Kidney epithelial cell (primary cell): ENCODE results near the gene RUSF1. TPM values are rescaled to one million over a fixed set of nuclear protein-coding genes. Genes with fewer than 3 reads are reported as not detected.

Source experiments
- DNase-seq: peaks from one replicate; pipeline ENCODE4 v3.0.0-alpha.2; 2010; ENCODE audit warnings: low read depth
- H3K27me3 ChIP-seq: 2 replicates; pipeline ENCODE4 v1.6.0; 2011; ENCODE audit warnings: low read length; ENCODE audit not compliant: control insufficient read depth, insufficient read depth
- H3K36me3 ChIP-seq: 2 replicates; pipeline ENCODE4 v1.5.1; 2011; ENCODE audit warnings: low read length; ENCODE audit not compliant: control insufficient read depth, insufficient read depth
- H3K4me3 ChIP-seq: 2 replicates; pipeline ENCODE4 v1.5.1; 2011; ENCODE audit warnings: low read depth, mild to moderate bottlenecking, control low read depth, low read length
- total RNA-seq: library from RNA; depleted of rRNA; stranded (reverse); fragments of >200 nt; gene quantifications from 2 replicates; pipeline ENCODE4 v1.2.3, GENCODE V29; 2015
- TF ChIP-seq, protein P1 (sequence below): IDR thresholded peaks from 2 replicates; pipeline ENCODE4 v1.5.1; 2011; ENCODE audit warnings: mild to moderate bottlenecking, moderate library complexity, low read length, control low read depth, inconsistent platforms; ENCODE audit not compliant: insufficient read depth, poor library complexity, severe bottlenecking

RUSF1 gene
- total RNA-seq, 1 donor from 2014 or later: 54.0 TPM

- TF ChIP-seq, protein P1, sequence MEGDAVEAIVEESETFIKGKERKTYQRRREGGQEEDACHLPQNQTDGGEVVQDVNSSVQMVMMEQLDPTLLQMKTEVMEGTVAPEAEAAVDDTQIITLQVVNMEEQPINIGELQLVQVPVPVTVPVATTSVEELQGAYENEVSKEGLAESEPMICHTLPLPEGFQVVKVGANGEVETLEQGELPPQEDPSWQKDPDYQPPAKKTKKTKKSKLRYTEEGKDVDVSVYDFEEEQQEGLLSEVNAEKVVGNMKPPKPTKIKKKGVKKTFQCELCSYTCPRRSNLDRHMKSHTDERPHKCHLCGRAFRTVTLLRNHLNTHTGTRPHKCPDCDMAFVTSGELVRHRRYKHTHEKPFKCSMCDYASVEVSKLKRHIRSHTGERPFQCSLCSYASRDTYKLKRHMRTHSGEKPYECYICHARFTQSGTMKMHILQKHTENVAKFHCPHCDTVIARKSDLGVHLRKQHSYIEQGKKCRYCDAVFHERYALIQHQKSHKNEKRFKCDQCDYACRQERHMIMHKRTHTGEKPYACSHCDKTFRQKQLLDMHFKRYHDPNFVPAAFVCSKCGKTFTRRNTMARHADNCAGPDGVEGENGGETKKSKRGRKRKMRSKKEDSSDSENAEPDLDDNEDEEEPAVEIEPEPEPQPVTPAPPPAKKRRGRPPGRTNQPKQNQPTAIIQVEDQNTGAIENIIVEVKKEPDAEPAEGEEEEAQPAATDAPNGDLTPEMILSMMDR: no peak
- no peaks in the 10 kb centered on the region for H3K36me3 ChIP-seq
- peaks cover 30% of the 10 kb centered on the region for H3K27me3 ChIP-seq
- DNase-seq: no peak
- no peak within 1 kb of the TSS for H3K4me3 ChIP-seq
Measured at GRCh38 chr16:31483081-31483480, 25.1 kb downstream of the RUSF1 start, which contains the start of gene SLC5A2. Gene SLC5A2, plus strand, starts transcription at chr16:31483123. Its CDS starts 14 bp downstream, at chr16:31483137.

DNA sequence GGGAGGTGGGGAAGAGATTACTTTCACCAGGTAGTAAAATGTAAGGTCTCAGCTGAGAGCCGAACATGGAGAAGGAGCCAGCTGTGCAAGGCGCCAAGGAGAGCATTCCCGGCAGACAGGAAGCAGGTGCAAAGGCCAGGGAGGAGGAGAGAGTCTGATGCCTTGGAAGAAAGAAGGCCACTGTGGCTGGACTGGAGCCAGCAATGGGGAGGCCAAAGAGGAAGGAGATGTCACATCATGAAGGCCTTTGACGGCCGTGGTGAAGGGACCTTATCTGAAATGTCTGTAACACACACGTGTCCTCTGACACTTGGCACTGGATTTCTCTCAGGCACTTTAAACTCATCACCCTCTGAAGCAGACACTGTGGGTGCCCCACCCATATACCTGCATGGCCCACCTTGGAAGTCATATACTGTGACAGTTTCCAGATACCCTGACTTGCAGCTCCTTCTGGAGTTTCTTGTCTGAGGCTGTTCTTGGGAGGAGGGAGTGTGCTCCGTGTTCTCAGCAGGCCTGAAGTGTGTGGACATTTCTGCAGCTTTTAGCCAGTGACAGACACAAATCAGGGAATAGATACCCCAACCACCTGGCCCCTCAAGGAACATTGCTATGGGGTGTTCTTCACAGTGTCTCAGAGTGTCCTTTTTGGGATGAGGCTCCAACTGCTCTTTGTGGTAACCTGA lies 27.2 kb downstream of the RUSF1 start:
- H3K27me3 ChIP-seq: peaks cover 12% of the 10 kb centered on the region
- DNase-seq: no peak
- H3K36me3 ChIP-seq: no peaks in the 10 kb centered on the region
- TF ChIP-seq, protein P1: no peak
- H3K4me3 ChIP-seq: no peak overlapping the region

DNA sequence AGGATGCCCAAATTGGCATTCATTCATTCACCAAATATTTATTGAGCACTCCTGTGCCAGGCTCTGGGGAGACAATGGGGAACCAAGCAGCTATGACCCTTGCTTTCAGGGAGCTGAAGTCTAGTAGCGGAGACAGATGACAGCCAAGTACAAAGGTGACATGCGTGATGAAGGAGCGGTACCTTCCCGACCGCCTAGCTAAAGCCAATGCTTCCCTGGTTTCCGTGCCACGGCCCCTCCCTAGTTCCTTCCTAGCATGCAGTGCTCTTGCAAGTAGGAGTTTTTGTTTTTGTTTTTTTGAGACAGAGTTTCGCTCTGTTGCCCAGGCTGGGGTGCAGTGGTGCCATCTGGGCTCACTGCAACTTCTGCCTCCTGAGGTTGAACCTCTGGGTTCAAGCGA lies 28.4 kb downstream of the RUSF1 start:
- Histone ChIP-seq H3K36me3 (no peaks in the 10 kb centered on the region), H3K27me3 (peaks cover 8% of the 10 kb centered on the region), H3K4me3 (no peak overlapping the region)
- no peak for DNase-seq
- TF ChIP-seq, protein P1: no peak

GRCh38 chr16:31478956-31479355 lies 29.2 kb downstream of the RUSF1 start:
- peaks cover 8% of the 10 kb centered on the region for H3K27me3 ChIP-seq
- TF ChIP-seq, protein P1: no peak
- no peaks in the 10 kb centered on the region for H3K36me3 ChIP-seq
- no peak overlapping the region for H3K4me3 ChIP-seq
- DNase-seq: no peak

- no peak for DNase-seq
- TF ChIP-seq, protein P1: no peak
- Histone ChIP-seq H3K36me3 (no peaks in the 10 kb centered on the region), H3K27me3 (peaks cover 5% of the 10 kb centered on the region), H3K4me3 (no peak overlapping the region)
Measured at GRCh38 chr16:31477220-31478216, 30.7 kb downstream of the RUSF1 start.
